ENCODE measurements around the gene GPR132. TPM values are rescaled to one million over a fixed set of nuclear protein-coding genes. Genes with fewer than 3 reads are reported as not detected.
A peak's percentile ranks its signal among the peaks of the same experiment; 100 is the strongest.

Gene GPR132
- total and polyA plus RNA-seq, 10 of the 15 experiments (the other 5 are each of a cell fraction or from before 2014, with no cell fraction given), result 1.9 to 49.3 (median 20.4) TPM

DNA sequence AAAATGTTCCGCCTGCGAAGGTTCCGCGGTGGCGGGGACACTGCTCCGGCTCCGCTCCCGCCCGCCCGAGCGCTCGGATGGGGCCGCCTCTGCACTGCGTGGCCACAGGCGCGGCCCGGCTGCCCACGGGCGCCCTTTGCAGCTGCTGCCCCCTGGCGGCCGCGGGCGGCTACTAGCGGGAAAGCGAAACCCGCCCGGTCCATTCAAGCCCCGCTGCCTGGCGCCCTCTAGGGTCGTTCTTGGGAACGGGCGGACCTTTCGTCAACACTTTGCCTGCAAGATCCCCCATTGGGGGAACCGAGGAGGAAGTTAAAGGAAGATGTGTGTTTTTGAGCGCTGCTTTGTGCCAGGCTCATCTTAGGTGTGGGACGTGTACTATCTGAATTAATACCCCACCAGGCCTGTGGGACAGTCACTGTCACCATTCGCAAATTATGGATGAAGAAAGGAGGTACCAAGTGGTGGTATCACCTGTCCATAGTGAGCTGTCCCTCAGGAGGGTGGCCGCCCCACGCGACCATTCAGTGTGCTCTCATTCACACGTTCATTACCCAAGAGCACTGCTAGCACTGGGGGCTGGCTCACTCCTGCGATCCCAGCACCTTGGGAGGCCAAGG is 19.4 kb downstream of the GPR132 start (continued):
- TF ChIP-seq SREBF1 (IDR thresholded peaks at IDR 0.05; ENCODE audit: low read length) (no peak), SPI1 (IDR thresholded peaks at IDR 0.05; ENCODE audit: borderline replicate concordance, insufficient read depth, low read depth, low read length) (no peak), FOS (IDR thresholded peaks at IDR 0.05; ENCODE audit: borderline replicate concordance, extremely low read depth, insufficient read length) (no peak), MYB (IDR thresholded peaks at IDR 0.05; ENCODE audit: borderline replicate concordance, low read depth, low read length) (no peak), CHD2 (IDR thresholded peaks at IDR 0.05; ENCODE audit: borderline replicate concordance, low read depth, low read length) (no peak), SMC3 (IDR thresholded peaks at IDR 0.05; ENCODE audit: borderline replicate concordance, low read length) (peak; percentile 99), KLF5 (IDR thresholded peaks at IDR 0.05; ENCODE audit: partially characterized antibody) (no peak), SMARCA5 (IDR thresholded peaks at IDR 0.05) (peak; percentile 97), WRNIP1 (IDR thresholded peaks at IDR 0.05; ENCODE audit: borderline replicate concordance, low read depth, low read length) (no peak), MTA3 (IDR thresholded peaks at IDR 0.05; ENCODE audit: borderline replicate concordance, low read length) (no peak), CHD1 (IDR thresholded peaks at IDR 0.05; ENCODE audit: low read depth, low read length) (no peak), RUNX3 (IDR thresholded peaks at IDR 0.05; ENCODE audit: low read length) (peak; percentile 57), HCFC1 (IDR thresholded peaks at IDR 0.05; ENCODE audit: low read length) (peak; percentile 42; the same call in 1 of the 2 replicates), ATF7 (IDR thresholded peaks at IDR 0.05; ENCODE audit: low read depth) (no peak)
- TF ChIP-seq, protein P1, sequence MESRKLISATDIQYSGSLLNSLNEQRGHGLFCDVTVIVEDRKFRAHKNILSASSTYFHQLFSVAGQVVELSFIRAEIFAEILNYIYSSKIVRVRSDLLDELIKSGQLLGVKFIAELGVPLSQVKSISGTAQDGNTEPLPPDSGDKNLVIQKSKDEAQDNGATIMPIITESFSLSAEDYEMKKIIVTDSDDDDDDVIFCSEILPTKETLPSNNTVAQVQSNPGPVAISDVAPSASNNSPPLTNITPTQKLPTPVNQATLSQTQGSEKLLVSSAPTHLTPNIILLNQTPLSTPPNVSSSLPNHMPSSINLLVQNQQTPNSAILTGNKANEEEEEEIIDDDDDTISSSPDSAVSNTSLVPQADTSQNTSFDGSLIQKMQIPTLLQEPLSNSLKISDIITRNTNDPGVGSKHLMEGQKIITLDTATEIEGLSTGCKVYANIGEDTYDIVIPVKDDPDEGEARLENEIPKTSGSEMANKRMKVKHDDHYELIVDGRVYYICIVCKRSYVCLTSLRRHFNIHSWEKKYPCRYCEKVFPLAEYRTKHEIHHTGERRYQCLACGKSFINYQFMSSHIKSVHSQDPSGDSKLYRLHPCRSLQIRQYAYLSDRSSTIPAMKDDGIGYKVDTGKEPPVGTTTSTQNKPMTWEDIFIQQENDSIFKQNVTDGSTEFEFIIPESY (IDR thresholded peaks at IDR 0.05), result no peak
- TF ChIP-seq, protein P2, sequence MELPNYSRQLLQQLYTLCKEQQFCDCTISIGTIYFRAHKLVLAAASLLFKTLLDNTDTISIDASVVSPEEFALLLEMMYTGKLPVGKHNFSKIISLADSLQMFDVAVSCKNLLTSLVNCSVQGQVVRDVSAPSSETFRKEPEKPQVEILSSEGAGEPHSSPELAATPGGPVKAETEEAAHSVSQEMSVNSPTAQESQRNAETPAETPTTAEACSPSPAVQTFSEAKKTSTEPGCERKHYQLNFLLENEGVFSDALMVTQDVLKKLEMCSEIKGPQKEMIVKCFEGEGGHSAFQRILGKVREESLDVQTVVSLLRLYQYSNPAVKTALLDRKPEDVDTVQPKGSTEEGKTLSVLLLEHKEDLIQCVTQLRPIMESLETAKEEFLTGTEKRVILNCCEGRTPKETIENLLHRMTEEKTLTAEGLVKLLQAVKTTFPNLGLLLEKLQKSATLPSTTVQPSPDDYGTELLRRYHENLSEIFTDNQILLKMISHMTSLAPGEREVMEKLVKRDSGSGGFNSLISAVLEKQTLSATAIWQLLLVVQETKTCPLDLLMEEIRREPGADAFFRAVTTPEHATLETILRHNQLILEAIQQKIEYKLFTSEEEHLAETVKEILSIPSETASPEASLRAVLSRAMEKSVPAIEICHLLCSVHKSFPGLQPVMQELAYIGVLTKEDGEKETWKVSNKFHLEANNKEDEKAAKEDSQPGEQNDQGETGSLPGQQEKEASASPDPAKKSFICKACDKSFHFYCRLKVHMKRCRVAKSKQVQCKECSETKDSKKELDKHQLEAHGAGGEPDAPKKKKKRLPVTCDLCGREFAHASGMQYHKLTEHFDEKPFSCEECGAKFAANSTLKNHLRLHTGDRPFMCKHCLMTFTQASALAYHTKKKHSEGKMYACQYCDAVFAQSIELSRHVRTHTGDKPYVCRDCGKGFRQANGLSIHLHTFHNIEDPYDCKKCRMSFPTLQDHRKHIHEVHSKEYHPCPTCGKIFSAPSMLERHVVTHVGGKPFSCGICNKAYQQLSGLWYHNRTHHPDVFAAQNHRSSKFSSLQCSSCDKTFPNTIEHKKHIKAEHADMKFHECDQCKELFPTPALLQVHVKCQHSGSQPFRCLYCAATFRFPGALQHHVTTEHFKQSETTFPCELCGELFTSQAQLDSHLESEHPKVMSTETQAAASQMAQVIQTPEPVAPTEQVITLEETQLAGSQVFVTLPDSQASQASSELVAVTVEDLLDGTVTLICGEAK (IDR thresholded peaks at IDR 0.05; ENCODE audit: borderline replicate concordance), result no peak
- TF ChIP-seq, protein P3, sequence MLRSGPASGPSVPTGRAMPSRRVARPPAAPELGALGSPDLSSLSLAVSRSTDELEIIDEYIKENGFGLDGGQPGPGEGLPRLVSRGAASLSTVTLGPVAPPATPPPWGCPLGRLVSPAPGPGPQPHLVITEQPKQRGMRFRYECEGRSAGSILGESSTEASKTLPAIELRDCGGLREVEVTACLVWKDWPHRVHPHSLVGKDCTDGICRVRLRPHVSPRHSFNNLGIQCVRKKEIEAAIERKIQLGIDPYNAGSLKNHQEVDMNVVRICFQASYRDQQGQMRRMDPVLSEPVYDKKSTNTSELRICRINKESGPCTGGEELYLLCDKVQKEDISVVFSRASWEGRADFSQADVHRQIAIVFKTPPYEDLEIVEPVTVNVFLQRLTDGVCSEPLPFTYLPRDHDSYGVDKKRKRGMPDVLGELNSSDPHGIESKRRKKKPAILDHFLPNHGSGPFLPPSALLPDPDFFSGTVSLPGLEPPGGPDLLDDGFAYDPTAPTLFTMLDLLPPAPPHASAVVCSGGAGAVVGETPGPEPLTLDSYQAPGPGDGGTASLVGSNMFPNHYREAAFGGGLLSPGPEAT (IDR thresholded peaks at IDR 0.05; ENCODE audit: low read depth), result no peak
- TF ChIP-seq, protein P4, sequence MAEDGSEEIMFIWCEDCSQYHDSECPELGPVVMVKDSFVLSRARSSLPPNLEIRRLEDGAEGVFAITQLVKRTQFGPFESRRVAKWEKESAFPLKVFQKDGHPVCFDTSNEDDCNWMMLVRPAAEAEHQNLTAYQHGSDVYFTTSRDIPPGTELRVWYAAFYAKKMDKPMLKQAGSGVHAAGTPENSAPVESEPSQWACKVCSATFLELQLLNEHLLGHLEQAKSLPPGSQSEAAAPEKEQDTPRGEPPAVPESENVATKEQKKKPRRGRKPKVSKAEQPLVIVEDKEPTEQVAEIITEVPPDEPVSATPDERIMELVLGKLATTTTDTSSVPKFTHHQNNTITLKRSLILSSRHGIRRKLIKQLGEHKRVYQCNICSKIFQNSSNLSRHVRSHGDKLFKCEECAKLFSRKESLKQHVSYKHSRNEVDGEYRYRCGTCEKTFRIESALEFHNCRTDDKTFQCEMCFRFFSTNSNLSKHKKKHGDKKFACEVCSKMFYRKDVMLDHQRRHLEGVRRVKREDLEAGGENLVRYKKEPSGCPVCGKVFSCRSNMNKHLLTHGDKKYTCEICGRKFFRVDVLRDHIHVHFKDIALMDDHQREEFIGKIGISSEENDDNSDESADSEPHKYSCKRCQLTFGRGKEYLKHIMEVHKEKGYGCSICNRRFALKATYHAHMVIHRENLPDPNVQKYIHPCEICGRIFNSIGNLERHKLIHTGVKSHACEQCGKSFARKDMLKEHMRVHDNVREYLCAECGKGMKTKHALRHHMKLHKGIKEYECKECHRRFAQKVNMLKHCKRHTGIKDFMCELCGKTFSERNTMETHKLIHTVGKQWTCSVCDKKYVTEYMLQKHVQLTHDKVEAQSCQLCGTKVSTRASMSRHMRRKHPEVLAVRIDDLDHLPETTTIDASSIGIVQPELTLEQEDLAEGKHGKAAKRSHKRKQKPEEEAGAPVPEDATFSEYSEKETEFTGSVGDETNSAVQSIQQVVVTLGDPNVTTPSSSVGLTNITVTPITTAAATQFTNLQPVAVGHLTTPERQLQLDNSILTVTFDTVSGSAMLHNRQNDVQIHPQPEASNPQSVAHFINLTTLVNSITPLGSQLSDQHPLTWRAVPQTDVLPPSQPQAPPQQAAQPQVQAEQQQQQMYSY (CRISPR knock-in tag; IDR thresholded peaks at IDR 0.05), result no peak
